ENCODE results near the gene ASPHD2. TPM values are rescaled to one million over a fixed set of nuclear protein-coding genes. Genes with fewer than 3 reads are reported as not detected.

The ASPHD2 gene
- polyA plus RNA-seq, 1 experiment: 2.3 TPM

- no peak for TF ChIP-seq CTCF (IDR thresholded peaks at IDR 0.05; ENCODE audit: insufficient read depth, low read depth, low read length)
- POLR2A ChIA-PET: no interaction called here
- CTCF ChIA-PET: interaction anchor here (0.7 to 1.8 kb wide), 6 partner anchors 14 to 52 kb away, joined by 3 to 4 read pairs (median 4); partner anchors contain the start of gene TFIP11
- Histone ChIP-seq H3K27me3 (ENCODE audit: control insufficient read depth, insufficient read depth, low read length) (no peaks in the 10 kb centered on the region), H3K4me3 (ENCODE audit: low read depth, low read length) (no peak overlapping the region), H3K36me3 (ENCODE audit: control insufficient read depth, insufficient read depth, low read length) (no peaks in the 10 kb centered on the region)
- no peak for DNase-seq (ENCODE audit: low read depth)
Observed at GRCh38 chr22:26482161-26482560, 53.1 kb downstream of the ASPHD2 start.

GRCh38 chr22:26483043-26483438 lies 54.0 kb downstream of the ASPHD2 start:
- ChIA-PET POLR2A (no interaction called here), CTCF (interaction anchor here (0.7 to 1.8 kb wide), 7 partner anchors 13 to 86 kb away, joined by 3 to 4 read pairs (median 4); no protein-coding TSS in a partner anchor)
- no peak for TF ChIP-seq CTCF (IDR thresholded peaks at IDR 0.05; ENCODE audit: insufficient read depth, low read depth, low read length)
- no peak for DNase-seq (ENCODE audit: low read depth)
- peak overlapping the region; percentile 82 for H3K4me3 ChIP-seq (ENCODE audit: low read depth, low read length)
- no peaks in the 10 kb centered on the region for H3K27me3 ChIP-seq (ENCODE audit: control insufficient read depth, insufficient read depth, low read length)
- peaks cover 2% of the 10 kb centered on the region for H3K36me3 ChIP-seq (ENCODE audit: control insufficient read depth, insufficient read depth, low read length)

- peak; percentile 34 for DNase-seq (ENCODE audit: low read depth)
- no peak for TF ChIP-seq CTCF (IDR thresholded peaks at IDR 0.05; ENCODE audit: insufficient read depth, low read depth, low read length)
- H3K36me3 ChIP-seq (ENCODE audit: control insufficient read depth, insufficient read depth, low read length): peaks cover 5% of the 10 kb centered on the region
- CTCF ChIA-PET: interaction anchor here (0.6 to 1.2 kb wide), 6 partner anchors 14 to 182 kb away, joined by 3 to 5 read pairs (median 4); no protein-coding TSS in a partner anchor
- POLR2A ChIA-PET: no interaction called here
- H3K27me3 ChIP-seq (ENCODE audit: control insufficient read depth, insufficient read depth, low read length): no peaks in the 10 kb centered on the region
- H3K4me3 ChIP-seq (ENCODE audit: low read depth, low read length): peak within 1 kb of the TSS; percentile 82
Observed at GRCh38 chr22:26483439-26484359, 54.6 kb downstream of the ASPHD2 start, which contains the start of the genes HPS4 and SRRD. HPS4 (minus strand) TSS chr22:26483783; CDS start chr22:26481762, 2,021 bp downstream. SRRD (plus strand) TSS chr22:26483877; CDS start chr22:26483891, 14 bp downstream.

- peak overlapping the region; percentile 82 for H3K4me3 ChIP-seq (ENCODE audit: low read depth, low read length)
- TF ChIP-seq CTCF (IDR thresholded peaks at IDR 0.05; ENCODE audit: insufficient read depth, low read depth, low read length): no peak
- CTCF ChIA-PET: interaction anchor here (0.9 to 1.2 kb wide), 4 partner anchors 15 to 182 kb away, joined by 3 to 4 read pairs (median 3); no protein-coding TSS in a partner anchor
- POLR2A ChIA-PET: no interaction called here
- no peaks in the 10 kb centered on the region for H3K27me3 ChIP-seq (ENCODE audit: control insufficient read depth, insufficient read depth, low read length)
- DNase-seq (ENCODE audit: low read depth): no peak
- peaks cover 5% of the 10 kb centered on the region for H3K36me3 ChIP-seq (ENCODE audit: control insufficient read depth, insufficient read depth, low read length)
Observed at GRCh38 chr22:26484360-26484706, 55.3 kb downstream of the ASPHD2 start.

GRCh38 chr22:26485013-26485412 lies 56.0 kb downstream of the ASPHD2 start:
- Histone ChIP-seq H3K36me3 (ENCODE audit: control insufficient read depth, insufficient read depth, low read length) (peaks cover 6% of the 10 kb centered on the region), H3K27me3 (ENCODE audit: control insufficient read depth, insufficient read depth, low read length) (no peaks in the 10 kb centered on the region), H3K4me3 (ENCODE audit: low read depth, low read length) (no peak overlapping the region)
- ChIA-PET CTCF (interaction anchor here (0.9 to 1.2 kb wide), 3 partner anchors 14 to 181 kb away, joined by 3 read pairs; no protein-coding TSS in a partner anchor), POLR2A (no interaction called here)
- TF ChIP-seq CTCF (IDR thresholded peaks at IDR 0.05; ENCODE audit: insufficient read depth, low read depth, low read length): no peak
- DNase-seq (ENCODE audit: low read depth): no peak

Measured in BJ (cell line).